GM19351 (cell line): ENCODE data around the gene SLC35G6.

Experiments used
- ATAC-seq: cut with Tn5 transposase; IDR thresholded peaks from one replicate; pipeline ENCODE4 v1.9.1; 2021; ENCODE audit warnings: mild to moderate bottlenecking, moderate library complexity; ENCODE audit not compliant: unreplicated experiment

The SLC35G6 gene

GRCh38 chr17:7499161-7499560 lies 17.9 kb downstream of the SLC35G6 start:
- ATAC-seq: no peak

GRCh38 chr17:7501729-7502128 lies 20.5 kb downstream of the SLC35G6 start:
- ATAC-seq: no peak

- ATAC-seq: no peak
Observed at GRCh38 chr17:7502171-7502847, 21.1 kb downstream of the SLC35G6 start.

- no peak for ATAC-seq
Observed at GRCh38 chr17:7502987-7503386, 21.7 kb downstream of the SLC35G6 start.

GRCh38 chr17:7503521-7503920 lies 22.3 kb downstream of the SLC35G6 start:
- ATAC-seq: no peak

GRCh38 chr17:7508145-7508544 lies 26.9 kb downstream of the SLC35G6 start:
- ATAC-seq: no peak

GRCh38 chr17:7508846-7509245 lies 27.6 kb downstream of the SLC35G6 start:
- no peak for ATAC-seq

GRCh38 chr17:7509937-7510336 lies 28.7 kb downstream of the SLC35G6 start:
- ATAC-seq: no peak

- no peak for ATAC-seq
Observed at GRCh38 chr17:7511108-7511507, 29.9 kb downstream of the SLC35G6 start.

- ATAC-seq: no peak
Observed at GRCh38 chr17:7512105-7512504, 30.9 kb downstream of the SLC35G6 start.

- ATAC-seq: no peak
Observed at GRCh38 chr17:7512824-7513540, 31.7 kb downstream of the SLC35G6 start.

GRCh38 chr17:7513850-7514419 lies 32.7 kb downstream of the SLC35G6 start:
- no peak for ATAC-seq

GRCh38 chr17:7515911-7516610 lies 34.8 kb downstream of the SLC35G6 start:
- ATAC-seq: no peak

GRCh38 chr17:7523033-7523432 lies 41.8 kb downstream of the SLC35G6 start:
- ATAC-seq: no peak

- ATAC-seq: no peak
Observed at GRCh38 chr17:7528842-7529241, 47.6 kb downstream of the SLC35G6 start.

- no peak for ATAC-seq
Observed at GRCh38 chr17:7530023-7530900, 49.0 kb downstream of the SLC35G6 start.
